Large intestine (tissue), 3 donors: ENCODE results near the gene ALCAM. TPM values are rescaled to one million over a fixed set of nuclear protein-coding genes. Genes with fewer than 3 reads are reported as not detected.
A peak's percentile ranks its signal among the peaks of the same experiment; 100 is the strongest.

ENCODE experiments used
- DNase-seq, 2 donors: peaks; one replicate each; pipeline versions ENCODE4 v3.0.0 to v3.0.0-alpha.2; 2013
- H3K27ac ChIP-seq: one replicate; pipeline ENCODE4 v1.5.1; 2013; ENCODE audit warnings: low read length
- H3K27me3 ChIP-seq: 2 replicates; pipeline ENCODE4 v1.6.1; 2013; ENCODE audit warnings: low read length; ENCODE audit not compliant: control insufficient read depth, insufficient read depth
- H3K36me3 ChIP-seq: 2 replicates; pipeline ENCODE4 v1.6.1; 2013; ENCODE audit warnings: low read length; ENCODE audit not compliant: control insufficient read depth, insufficient read depth
- H3K4me1 ChIP-seq: one replicate; pipeline ENCODE4 v1.6.1; 2013; ENCODE audit warnings: low read length; ENCODE audit not compliant: control insufficient read depth, insufficient read depth
- H3K4me3 ChIP-seq: one replicate; pipeline ENCODE4 v1.5.1; 2013; ENCODE audit warnings: low read length
- H3K9me3 ChIP-seq: one replicate; pipeline ENCODE4 v1.6.1; 2013; ENCODE audit warnings: mild to moderate bottlenecking, low read depth, low read length, moderate library complexity; ENCODE audit not compliant: control insufficient read depth
- WGBS: methylation state at CpG from one replicate; pipeline ENCODE4 v1.1.5; 2013; ENCODE audit warnings: low lambda C conversion rate; ENCODE audit not compliant: insufficient coverage; 5-methylcytosine and 5-hydroxymethylcytosine counted together
- polyA plus RNA-seq: library from polyadenylated mRNA; unstranded; fragments of 120-200 nt; gene quantifications from one replicate; pipeline ENCODE4 v1.2.1, GENCODE V29; 2013

The ALCAM gene
- polyA plus RNA-seq, 1 donor: 41.5 TPM

GRCh38 chr3:105526360-105527111, 159.8 kb downstream of the ALCAM start:
- no peaks in the 10 kb centered on the region for H3K4me1 ChIP-seq
- no peaks in the 10 kb centered on the region for H3K9me3 ChIP-seq
- no peaks in the 10 kb centered on the region for H3K27me3 ChIP-seq
- H3K27ac ChIP-seq: no peak overlapping the region
- DNase-seq: peak; percentile 2 to 17
- H3K36me3 ChIP-seq: no peaks in the 10 kb centered on the region
- no CpG with 5 or more reads among the region's 4 CpGs for WGBS
- H3K4me3 ChIP-seq: no peak overlapping the region

DNA sequence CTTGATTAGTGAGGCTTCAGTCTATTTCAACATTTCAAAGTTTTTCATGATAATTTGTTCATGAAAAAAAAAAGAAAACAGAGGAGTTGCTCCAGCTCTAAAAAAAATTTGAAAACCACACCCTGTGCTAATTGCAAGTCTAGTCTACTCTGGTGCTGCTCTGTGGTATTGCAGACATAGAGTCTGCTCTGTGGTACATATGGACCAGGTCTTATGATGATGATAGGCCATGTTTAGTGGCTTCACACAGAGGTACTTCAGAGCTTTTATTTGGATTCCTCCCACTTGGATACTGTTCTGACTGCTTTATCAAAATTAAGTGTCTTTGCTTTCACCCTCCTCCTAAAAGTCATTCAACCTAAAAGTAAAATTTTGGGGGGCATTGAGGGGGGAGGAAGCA, 160.8 kb downstream of the ALCAM start:
- no peaks in the 10 kb centered on the region for H3K9me3 ChIP-seq
- H3K4me1 ChIP-seq: no peaks in the 10 kb centered on the region
- no peak overlapping the region for H3K27ac ChIP-seq
- H3K36me3 ChIP-seq: no peaks in the 10 kb centered on the region
- no peak for DNase-seq
- no peaks in the 10 kb centered on the region for H3K27me3 ChIP-seq
- no peak overlapping the region for H3K4me3 ChIP-seq

- no peaks in the 10 kb centered on the region for H3K27me3 ChIP-seq
- H3K9me3 ChIP-seq: no peaks in the 10 kb centered on the region
- H3K27ac ChIP-seq: no peak overlapping the region
- H3K4me1 ChIP-seq: no peaks in the 10 kb centered on the region
- H3K36me3 ChIP-seq: no peaks in the 10 kb centered on the region
- no CpG with 5 or more reads among the region's 3 CpGs for WGBS
- no peak overlapping the region for H3K4me3 ChIP-seq
- no peak for DNase-seq
These were observed 161.2 kb downstream of the ALCAM start for GRCh38 chr3:105527949-105528348.

GRCh38 chr3:105528955-105529354, 162.2 kb downstream of the ALCAM start:
- no peak overlapping the region for H3K27ac ChIP-seq
- peaks cover 3% of the 10 kb centered on the region for H3K36me3 ChIP-seq
- H3K9me3 ChIP-seq: no peaks in the 10 kb centered on the region
- no peaks in the 10 kb centered on the region for H3K27me3 ChIP-seq
- DNase-seq: no peak
- no CpG with 5 or more reads among the region's 2 CpGs for WGBS
- H3K4me3 ChIP-seq: no peak overlapping the region
- H3K4me1 ChIP-seq: no peaks in the 10 kb centered on the region

DNA sequence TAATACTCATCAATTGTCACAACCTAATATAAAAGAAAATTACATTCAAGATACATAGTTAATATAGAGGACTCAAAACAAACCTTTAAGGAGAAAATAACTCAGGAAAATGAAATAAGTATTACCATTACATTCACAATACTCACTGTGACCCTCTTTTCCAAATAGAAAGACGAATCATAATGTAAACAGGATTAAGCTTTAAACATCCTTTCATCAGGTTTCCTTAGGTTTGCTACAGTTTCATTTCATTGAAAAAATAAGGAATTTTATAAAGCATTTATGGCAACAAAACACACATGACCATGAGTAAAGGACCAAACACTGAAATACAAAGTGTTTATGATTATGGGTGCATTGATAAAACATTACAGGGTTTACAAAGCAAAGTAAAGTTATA, 162.7 kb downstream of the ALCAM start:
- 71% methylated on average over 1 of the region's 1 CpG for WGBS
- H3K9me3 ChIP-seq: no peaks in the 10 kb centered on the region
- H3K27me3 ChIP-seq: no peaks in the 10 kb centered on the region
- no peak overlapping the region for H3K4me3 ChIP-seq
- DNase-seq: no peak
- no peaks in the 10 kb centered on the region for H3K4me1 ChIP-seq
- H3K27ac ChIP-seq: no peak overlapping the region
- peaks cover 4% of the 10 kb centered on the region for H3K36me3 ChIP-seq

DNA sequence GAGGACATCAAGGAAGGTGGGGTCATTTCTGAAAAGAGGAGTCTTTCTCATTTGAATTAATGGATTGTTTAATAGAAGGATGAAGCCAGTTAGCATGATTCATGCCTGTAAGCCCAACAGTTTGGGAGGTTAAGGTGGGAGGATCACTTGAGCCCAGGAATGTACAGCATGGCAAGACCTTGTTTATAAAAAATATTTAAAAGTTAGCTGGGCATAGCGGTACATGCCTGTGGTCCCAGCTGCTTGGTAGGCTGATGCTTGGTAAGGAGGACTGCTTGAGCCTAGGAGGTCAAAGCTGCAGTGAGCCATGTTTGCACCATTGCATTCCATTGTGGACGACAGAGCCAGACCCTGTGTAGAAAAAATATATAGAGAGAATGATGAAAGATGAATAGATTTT, 165.5 kb downstream of the ALCAM start:
- no peak overlapping the region for H3K4me3 ChIP-seq
- peaks cover 4% of the 10 kb centered on the region for H3K36me3 ChIP-seq
- H3K27me3 ChIP-seq: no peaks in the 10 kb centered on the region
- DNase-seq: no peak
- no peaks in the 10 kb centered on the region for H3K4me1 ChIP-seq
- WGBS: 100% methylated on average over 1 of the region's 2 CpGs
- H3K27ac ChIP-seq: no peak overlapping the region
- no peaks in the 10 kb centered on the region for H3K9me3 ChIP-seq

- Histone ChIP-seq H3K36me3 (peaks cover 4% of the 10 kb centered on the region), H3K9me3 (no peaks in the 10 kb centered on the region), H3K4me3 (no peak overlapping the region), H3K27ac (no peak overlapping the region), H3K27me3 (no peaks in the 10 kb centered on the region), H3K4me1 (no peaks in the 10 kb centered on the region)
- DNase-seq: no peak
- WGBS: no CpG with 5 or more reads among the region's 3 CpGs
These were observed 167.3 kb downstream of the ALCAM start for GRCh38 chr3:105533960-105534359.

- no peak overlapping the region for H3K4me3 ChIP-seq
- no peaks in the 10 kb centered on the region for H3K9me3 ChIP-seq
- H3K36me3 ChIP-seq: peaks cover 4% of the 10 kb centered on the region
- WGBS: 93% methylated on average over 4 of the region's 5 CpGs
- H3K27ac ChIP-seq: no peak overlapping the region
- DNase-seq: no peak
- H3K27me3 ChIP-seq: no peaks in the 10 kb centered on the region
- no peaks in the 10 kb centered on the region for H3K4me1 ChIP-seq
These were observed 167.8 kb downstream of the ALCAM start for GRCh38 chr3:105534491-105534890.

DNA sequence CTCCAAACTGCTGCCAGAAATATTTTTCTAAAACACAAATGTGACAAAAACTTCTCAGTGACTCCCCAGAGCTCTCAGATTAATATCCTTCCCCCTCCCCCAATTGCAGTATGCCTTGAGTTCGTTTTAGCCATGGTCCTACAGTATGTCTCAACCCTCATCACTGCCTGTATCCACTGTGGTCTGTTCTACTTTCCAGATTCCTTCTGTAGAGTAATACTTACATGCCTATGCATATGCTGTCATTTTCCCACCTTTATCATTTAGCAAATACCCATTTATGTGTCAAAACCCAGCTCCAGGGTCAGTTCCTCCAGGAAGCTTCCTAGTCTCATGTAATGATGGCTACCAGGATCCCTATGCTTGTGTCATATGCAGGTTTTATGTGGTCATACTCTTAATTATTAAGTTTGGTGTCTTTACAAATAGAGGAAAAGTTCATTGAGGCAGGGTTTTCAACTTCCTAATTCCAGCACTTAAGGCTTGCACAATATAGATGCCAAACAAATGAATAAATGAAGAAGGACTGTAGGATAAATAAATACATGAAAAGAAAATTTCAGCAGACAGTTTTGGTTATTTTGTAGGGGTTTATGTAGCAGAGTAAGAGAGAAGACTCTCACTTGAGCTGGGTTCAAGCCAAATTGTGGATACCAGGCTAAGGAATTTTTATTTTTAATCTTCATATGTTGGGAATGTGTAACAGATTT, 170.8 kb downstream of the ALCAM start:
- Histone ChIP-seq H3K27ac (no peak overlapping the region), H3K9me3 (no peaks in the 10 kb centered on the region), H3K27me3 (no peaks in the 10 kb centered on the region), H3K36me3 (peaks cover 7% of the 10 kb centered on the region), H3K4me3 (no peak overlapping the region), H3K4me1 (no peaks in the 10 kb centered on the region)
- no peak for DNase-seq
- no CpG with 5 or more reads among the region's 1 CpG for WGBS

GRCh38 chr3:105538483-105538882, 171.8 kb downstream of the ALCAM start:
- DNase-seq: no peak

DNA sequence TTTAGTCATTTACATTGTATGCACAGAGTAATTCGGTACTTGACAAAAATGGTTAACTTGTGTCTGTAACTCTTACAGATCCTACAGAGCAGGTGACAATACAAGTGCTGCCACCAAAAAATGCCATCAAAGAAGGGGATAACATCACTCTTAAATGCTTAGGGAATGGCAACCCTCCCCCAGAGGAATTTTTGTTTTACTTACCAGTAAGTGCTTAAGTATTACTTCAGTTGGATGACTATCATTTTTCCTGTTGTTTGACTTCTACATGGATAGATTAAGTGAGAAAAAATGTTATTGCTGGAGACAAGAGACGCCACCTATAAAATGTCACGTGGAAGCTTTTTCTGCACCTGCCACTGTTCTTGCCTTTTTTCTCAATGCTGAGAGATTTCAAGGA, 173.2 kb downstream of the ALCAM start:
- Histone ChIP-seq H3K4me3 (no peak overlapping the region), H3K36me3 (peaks cover 2% of the 10 kb centered on the region)

More at GRCh38 chr3:105538483-105538882, 171.8 kb downstream of the ALCAM start:
- Histone ChIP-seq H3K4me1 (no peaks in the 10 kb centered on the region), H3K4me3 (no peak overlapping the region), H3K36me3 (peaks cover 7% of the 10 kb centered on the region), H3K9me3 (no peaks in the 10 kb centered on the region), H3K27ac (no peak overlapping the region), H3K27me3 (no peaks in the 10 kb centered on the region)
- 50% methylated on average over 1 of the region's 5 CpGs for WGBS

More for the DNA sequence above, 173.2 kb downstream of the ALCAM start:
- no peak for DNase-seq
- WGBS: no CpG with 5 or more reads among the region's 3 CpGs
- no peaks in the 10 kb centered on the region for H3K4me1 ChIP-seq
- no peaks in the 10 kb centered on the region for H3K27me3 ChIP-seq
- H3K9me3 ChIP-seq: no peaks in the 10 kb centered on the region
- no peak overlapping the region for H3K27ac ChIP-seq
